Stomach smooth muscle (tissue), 2 donors: ENCODE results near the gene PDLIM7.
A peak's percentile ranks its signal among the peaks of the same experiment; 100 is the strongest.

Source experiments
- H3K27ac ChIP-seq: one replicate; pipeline ENCODE4 v1.7.0; 2013; ENCODE audit warnings: mild to moderate bottlenecking, low read length, inconsistent platforms
- H3K27me3 ChIP-seq, 2 donors: one replicate each; pipeline ENCODE4 v1.7.0; 2013; ENCODE audit warnings: low read length in 2 of 2; ENCODE audit not compliant: insufficient read depth in 2 of 2, control insufficient read depth in 1 of 2
- H3K36me3 ChIP-seq, 2 donors: one replicate each; pipeline ENCODE4 v1.7.0; 2013; ENCODE audit warnings: low read length in 2 of 2; ENCODE audit not compliant: control insufficient read depth in 2 of 2, insufficient read depth in 2 of 2
- H3K4me1 ChIP-seq: one replicate; pipeline ENCODE4 v1.7.0; 2013; ENCODE audit warnings: low read length; ENCODE audit not compliant: control insufficient read depth, insufficient read depth
- H3K4me3 ChIP-seq, 2 donors: one replicate each; pipeline ENCODE4 v1.7.0; 2013; ENCODE audit warnings: low read length in 2 of 2
- H3K9ac ChIP-seq, 2 donors: one replicate each; pipeline ENCODE4 v1.7.0; 2013; ENCODE audit warnings: low read length in 2 of 2, mild to moderate bottlenecking in 1 of 2
- H3K9me3 ChIP-seq, 2 donors: one replicate each; pipeline ENCODE4 v1.7.0; 2013; ENCODE audit warnings: low read length in 2 of 2; ENCODE audit not compliant: control insufficient read depth in 2 of 2
- donor health status: healthy.
- donor health status: Pancreatic carcinoma.

PDLIM7 gene

DNA sequence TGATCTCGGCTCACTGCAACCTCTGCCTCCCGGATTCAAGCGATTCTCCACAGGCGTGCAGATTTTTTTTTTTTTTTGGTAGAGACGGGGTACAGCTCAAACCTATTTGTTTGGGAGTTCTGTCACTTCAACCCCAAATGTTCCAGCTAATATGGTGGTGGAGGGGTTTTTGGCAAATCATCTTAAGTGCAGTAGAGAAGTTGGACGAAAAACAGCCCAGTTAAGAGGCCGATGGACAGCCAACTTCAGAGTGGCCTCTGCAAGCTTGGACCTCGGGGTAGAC, 51.5 kb downstream of the PDLIM7 start:
- Histone ChIP-seq H3K4me1 (peaks cover 21% of the 10 kb centered on the region), H3K9ac (no peak overlapping the region), H3K36me3 (no peaks in the 10 kb centered on the region), H3K27ac (no peak overlapping the region), H3K27me3 (peaks cover 8 to 28% of the 10 kb centered on the region in 2 donors), H3K4me3 (peak overlapping the region; percentile 52 to 79), H3K9me3 (no peaks in the 10 kb centered on the region)

DNA sequence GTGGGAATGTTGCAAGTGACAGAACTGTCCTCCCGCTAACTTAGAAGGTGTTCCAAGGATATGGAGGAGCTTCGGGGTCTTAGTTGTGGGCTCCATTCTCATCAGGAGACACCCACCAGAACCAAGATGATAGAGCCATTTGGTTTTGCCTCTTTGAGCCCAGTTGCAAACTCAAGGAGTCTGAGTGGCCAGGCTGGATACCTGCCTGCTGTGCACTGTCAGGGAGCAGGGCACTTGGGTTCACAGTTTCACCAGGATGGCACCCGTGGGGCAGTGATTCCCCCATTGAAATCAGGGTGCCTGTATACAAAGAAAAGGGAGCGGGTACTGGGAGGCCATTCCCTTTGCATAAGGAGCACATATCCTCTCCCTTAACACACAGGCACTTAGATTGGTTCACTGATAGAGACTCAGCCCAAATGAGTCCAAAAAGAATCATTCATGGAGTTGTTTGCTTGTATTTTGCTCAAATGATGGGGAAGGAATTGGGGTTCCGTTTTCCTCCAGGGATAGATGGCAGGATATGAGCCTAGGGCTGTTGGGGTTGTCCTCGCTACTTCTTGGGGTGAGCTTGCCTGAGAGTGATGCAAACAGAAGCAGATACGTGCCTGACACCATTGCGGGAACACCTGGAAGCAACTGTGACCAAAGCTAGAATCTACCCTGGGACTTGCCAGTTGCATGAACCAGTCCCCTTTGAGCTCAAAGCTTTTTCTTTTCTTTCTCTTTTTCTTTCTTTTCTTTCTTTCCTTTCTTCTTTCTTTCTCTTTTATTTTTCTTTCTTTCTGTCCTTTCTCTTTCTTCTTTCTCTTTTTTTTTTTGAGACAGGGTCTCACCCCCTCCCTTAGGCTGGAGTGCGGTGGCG, 52.1 kb downstream of the PDLIM7 start:
- peaks cover 5 to 25% of the 10 kb centered on the region in 2 donors for H3K27me3 ChIP-seq
- peak overlapping the region in 1 of 2 donors; percentile 15 for H3K4me3 ChIP-seq
- no peaks in the 10 kb centered on the region for H3K9me3 ChIP-seq
- H3K27ac ChIP-seq, result no peak overlapping the region
- H3K9ac ChIP-seq, result no peak overlapping the region
- H3K4me1 ChIP-seq, result peaks cover 21% of the 10 kb centered on the region
- no peaks in the 10 kb centered on the region for H3K36me3 ChIP-seq

DNA sequence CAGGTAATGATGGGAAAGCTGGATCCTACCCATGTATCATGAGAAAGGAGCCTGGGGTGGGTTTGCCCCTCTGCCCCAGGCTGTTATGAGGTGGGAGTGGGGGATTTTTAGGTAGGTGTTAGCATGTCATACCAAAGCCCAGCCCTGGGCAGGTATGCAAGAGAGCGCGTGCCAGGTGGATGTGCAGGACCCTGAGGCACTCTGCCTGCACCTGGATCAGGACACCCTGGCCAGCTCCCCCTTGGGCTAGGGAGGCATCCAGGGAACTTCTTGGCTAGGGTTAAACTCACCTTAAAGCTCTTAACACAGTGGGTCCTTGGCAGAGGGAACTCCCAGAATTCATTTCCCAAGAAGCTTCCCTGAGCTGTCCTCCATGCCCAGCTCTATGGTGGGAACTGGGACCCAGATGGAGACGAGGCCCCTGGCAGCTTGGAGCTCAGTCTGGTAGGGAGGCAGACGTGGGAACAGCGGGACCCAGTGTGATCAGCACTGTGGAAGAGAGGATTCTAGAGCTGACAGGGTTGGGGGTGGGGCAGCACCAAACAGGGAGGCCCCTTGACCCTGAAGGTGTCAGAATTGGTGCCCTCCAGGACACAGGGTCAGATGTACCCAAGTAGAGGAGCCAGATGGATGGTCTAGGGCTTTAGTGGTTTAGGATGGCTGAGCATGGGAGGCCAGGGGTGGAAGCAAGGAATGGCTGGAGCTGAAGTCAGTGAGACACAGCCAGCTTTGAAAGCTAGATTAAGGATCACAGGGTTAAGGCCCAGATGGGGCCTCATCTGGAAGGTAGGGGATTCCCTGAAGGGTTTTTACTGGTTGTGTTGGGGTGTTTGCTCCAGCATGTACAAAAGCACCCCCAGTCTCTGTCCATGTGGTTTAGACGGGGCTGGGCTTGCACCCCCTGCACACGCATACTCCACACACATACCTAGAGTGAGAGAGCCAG, 53.0 kb downstream of the PDLIM7 start:
- Histone ChIP-seq H3K9me3 (no peaks in the 10 kb centered on the region), H3K4me3 (no peak overlapping the region), H3K27me3 (peaks cover 5 to 16% of the 10 kb centered on the region in 2 donors), H3K36me3 (peaks cover 0 to 2% of the 10 kb centered on the region in 2 donors), H3K27ac (no peak overlapping the region), H3K9ac (no peak overlapping the region), H3K4me1 (peaks cover 21% of the 10 kb centered on the region)

DNA sequence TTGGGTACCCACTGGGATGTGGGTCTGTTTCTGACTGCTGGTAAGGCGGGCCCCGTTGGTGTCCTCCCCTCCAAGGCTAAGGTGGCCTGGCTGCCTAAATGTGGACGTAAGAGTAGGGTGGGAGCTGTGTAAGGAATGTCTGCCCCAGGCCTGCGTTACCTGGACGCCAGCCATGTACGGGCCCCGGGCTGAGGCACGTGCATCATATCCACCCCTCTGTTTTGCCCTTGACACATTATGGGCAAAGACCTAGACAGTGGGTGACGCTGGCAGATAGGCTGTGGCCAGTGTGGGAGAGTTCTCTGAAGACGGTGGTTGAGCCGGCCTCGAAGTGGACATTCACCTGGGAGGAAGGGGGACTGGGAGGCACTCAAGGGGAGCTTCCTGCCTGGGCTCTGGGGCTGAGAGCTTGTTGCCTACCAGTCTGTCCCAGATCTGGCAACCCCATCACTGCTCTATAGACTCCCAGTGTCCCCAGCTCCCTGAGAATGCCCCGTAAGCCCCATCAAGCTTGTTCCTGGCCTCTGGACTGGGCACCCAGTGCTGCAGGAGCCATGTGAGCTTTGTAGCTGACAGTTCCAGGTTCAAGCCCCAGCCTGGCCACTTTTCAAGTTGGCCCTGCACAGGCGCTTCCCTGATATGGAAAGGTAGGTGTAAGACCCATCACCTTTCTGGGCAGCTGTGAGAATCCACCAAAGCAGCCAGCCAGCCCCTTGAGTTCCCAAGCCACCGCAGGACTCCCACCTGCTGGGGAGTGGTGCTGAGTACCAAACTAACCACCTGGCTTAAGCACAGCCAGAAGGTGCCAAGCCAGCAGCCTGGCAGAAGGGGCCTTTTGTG, 54.0 kb downstream of the PDLIM7 start:
- H3K9me3 ChIP-seq, result no peaks in the 10 kb centered on the region
- no peak overlapping the region for H3K4me3 ChIP-seq
- H3K9ac ChIP-seq, result no peak overlapping the region
- peaks cover 3 to 8% of the 10 kb centered on the region in 2 donors for H3K27me3 ChIP-seq
- H3K4me1 ChIP-seq, result peaks cover 21% of the 10 kb centered on the region
- peaks cover 0 to 5% of the 10 kb centered on the region in 2 donors for H3K36me3 ChIP-seq
- no peak overlapping the region for H3K27ac ChIP-seq

DNA sequence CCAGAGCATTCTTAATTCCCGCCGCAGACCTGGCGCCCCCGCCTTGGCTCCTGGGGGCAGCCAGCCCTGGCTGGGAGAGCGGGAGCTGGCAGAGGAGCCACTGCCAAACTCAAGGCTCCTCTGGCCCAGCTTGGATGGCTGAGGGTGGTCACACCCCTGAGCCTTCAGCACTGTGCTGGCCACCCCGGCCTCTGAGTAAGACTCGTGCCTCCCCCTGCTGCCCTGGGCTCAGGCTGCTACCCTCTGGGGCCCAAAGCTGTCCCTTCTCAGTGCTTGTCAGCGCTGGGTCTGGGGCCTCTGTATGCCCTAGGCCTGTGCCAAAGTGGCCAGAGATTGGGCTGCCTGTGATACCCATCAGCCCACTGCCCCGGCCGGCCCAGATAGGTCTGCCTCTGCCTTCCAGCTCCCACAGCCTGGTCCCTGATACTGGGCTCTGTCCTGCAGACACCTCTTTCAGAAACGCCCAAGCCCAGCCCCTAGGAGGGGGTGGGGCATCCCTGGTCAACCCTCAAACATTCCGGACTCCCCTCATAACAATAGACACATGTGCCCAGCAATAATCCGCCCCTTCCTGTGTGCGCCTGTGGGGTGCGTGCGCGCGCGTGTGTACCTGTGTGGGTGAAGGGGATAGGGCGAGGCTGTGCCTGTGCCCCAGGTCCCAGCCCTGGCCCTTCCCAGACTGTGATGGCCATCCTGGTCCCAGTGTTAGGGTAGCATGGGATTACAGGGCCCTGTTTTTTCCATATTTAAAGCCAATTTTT, 55.2 kb downstream of the PDLIM7 start:
- no peaks in the 10 kb centered on the region for H3K27me3 ChIP-seq
- H3K4me3 ChIP-seq, result no peak overlapping the region
- peaks cover 12% of the 10 kb centered on the region for H3K4me1 ChIP-seq
- H3K9me3 ChIP-seq, result no peaks in the 10 kb centered on the region
- no peak overlapping the region for H3K9ac ChIP-seq
- H3K36me3 ChIP-seq, result peaks cover 0 to 12% of the 10 kb centered on the region in 2 donors
- H3K27ac ChIP-seq, result no peak overlapping the region

DNA sequence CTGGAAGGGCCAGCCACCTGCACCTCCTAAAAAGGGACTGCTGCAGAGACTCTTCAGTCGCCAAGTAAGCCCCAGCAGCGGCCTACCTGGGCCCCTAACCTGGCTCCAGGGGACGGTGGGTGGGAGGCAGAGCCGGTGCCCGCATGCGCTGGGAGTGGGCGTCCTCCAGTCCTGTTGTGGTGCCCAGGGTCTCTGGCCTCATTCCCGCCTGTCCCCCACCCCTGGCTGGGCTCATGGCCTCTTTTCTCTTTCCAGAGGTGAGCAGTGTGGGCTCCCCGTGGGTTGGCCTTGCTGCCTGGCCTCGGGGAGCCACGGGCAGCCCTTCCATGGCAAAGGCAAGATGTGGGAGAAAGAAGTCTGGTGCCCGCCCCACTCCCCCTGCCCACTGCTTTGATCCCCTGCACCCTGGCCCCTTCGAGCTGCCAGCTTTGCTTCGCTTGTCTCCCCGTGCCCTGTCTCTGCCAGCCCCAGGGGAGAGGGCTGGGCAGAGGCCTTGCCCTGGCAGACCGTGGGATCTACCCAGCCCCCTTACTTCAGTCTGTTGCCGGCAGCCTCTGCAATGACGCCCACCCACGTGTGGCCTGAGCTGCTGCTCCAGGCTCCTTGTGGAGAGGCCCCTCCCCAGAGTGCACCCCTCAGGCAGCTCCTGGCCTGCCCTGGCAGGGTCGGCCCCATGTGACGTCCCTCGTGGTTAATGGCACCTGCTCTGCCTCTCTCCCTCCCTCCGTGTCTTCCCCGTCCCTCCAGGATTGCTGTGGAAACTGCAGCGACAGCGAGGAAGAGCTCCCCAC, 56.2 kb downstream of the PDLIM7 start:
- H3K9me3 ChIP-seq, result no peaks in the 10 kb centered on the region
- peaks cover 0 to 15% of the 10 kb centered on the region in 2 donors for H3K36me3 ChIP-seq
- H3K27me3 ChIP-seq, result no peaks in the 10 kb centered on the region
- no peak overlapping the region for H3K27ac ChIP-seq
- H3K4me1 ChIP-seq, result peaks cover 4% of the 10 kb centered on the region
- H3K9ac ChIP-seq, result no peak overlapping the region
- no peak overlapping the region for H3K4me3 ChIP-seq

DNA sequence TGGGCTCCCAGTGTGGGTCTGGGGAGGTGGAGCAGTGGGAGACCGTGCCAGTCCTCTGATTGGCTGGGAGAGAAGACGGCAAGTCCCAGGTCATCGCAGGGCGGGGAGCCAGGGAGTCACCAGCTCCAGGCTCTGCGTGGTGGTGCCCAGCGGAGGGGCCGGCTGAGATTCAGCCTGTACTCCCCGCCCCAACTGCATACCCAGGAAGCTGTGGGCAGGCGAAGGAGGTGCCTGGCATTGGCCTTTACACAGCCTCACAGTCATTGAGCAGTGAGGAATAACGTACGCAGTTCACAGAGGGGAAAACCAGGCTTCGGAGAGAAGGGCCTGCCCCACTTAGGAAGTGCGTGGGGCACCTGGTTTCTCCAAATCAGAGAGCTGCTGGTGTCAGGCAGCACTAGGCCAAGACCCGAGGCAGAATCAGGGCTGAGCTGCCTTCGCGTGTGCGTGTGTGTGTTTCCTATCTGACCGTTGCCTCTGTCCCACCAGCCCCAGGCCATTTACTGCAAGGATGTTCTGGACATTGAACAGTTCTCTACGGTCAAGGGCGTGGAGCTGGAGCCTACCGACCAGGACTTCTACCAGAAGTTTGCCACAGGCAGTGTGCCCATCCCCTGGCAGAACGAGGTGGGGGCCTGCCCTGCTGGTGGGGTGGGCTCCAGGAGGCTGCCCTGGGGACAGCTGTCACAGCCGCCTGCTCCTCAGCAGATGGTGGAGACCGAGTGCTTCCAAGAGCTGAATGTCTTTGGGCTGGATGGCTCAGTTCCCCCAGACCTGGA, 57.0 kb downstream of the PDLIM7 start:
- no peaks in the 10 kb centered on the region for H3K9me3 ChIP-seq
- H3K36me3 ChIP-seq, result peaks cover 3 to 15% of the 10 kb centered on the region in 2 donors
- no peaks in the 10 kb centered on the region for H3K27me3 ChIP-seq
- no peak overlapping the region for H3K9ac ChIP-seq
- H3K27ac ChIP-seq, result no peak overlapping the region
- no peaks in the 10 kb centered on the region for H3K4me1 ChIP-seq
- H3K4me3 ChIP-seq, result no peak overlapping the region

DNA sequence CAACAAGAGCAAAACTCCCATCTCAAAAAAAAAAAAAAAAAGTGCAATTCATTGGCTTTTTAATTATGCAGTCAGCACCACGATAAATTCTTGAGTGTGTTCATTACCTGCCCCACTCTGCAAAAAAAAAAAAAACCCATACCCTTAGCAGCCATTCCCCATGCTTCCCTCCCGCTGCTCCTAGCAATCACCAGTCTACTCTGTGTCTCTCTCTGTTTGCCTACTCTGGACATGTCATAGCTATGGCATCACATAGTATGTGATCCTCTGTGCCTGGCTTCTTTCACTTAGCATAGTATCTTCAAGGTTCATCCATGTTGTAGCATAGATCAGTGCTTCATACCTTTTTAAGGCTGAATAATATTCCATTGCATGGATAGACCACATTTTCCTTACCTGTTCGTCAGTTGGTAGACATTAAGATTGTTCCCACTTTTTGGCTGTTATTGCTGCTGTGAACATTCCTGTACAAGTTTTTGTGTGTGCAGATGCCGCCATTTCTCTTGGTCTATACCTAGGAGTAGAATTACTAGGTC, 57.8 kb downstream of the PDLIM7 start:
- Histone ChIP-seq H3K27me3 (no peaks in the 10 kb centered on the region), H3K4me3 (no peak overlapping the region), H3K27ac (no peak overlapping the region), H3K9me3 (no peaks in the 10 kb centered on the region), H3K4me1 (no peaks in the 10 kb centered on the region), H3K9ac (no peak overlapping the region), H3K36me3 (peaks cover 11 to 18% of the 10 kb centered on the region in 2 donors)

DNA sequence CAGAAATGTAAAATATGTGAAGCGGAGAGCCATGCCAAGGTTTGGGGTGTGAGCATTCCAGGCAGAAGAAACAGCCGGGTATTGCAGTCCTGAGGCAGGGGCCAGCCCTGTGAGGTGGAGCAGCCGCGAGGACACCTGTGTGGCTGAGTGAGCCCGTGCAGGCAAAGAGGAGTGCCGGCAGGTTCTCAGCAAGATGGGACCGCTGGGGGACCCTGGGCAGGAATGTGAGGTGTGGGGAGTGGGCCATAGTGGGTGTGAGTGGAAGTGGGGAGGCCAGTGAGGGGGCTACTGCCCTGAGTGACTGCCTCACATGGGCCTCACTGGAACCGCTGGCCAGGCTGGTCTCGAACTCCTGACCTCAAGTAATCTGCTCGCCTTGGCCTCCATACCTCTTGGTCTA, 58.9 kb downstream of the PDLIM7 start:
- no peaks in the 10 kb centered on the region for H3K9me3 ChIP-seq
- no peak overlapping the region for H3K4me3 ChIP-seq
- no peak overlapping the region for H3K9ac ChIP-seq
- H3K27ac ChIP-seq, result no peak overlapping the region
- no peaks in the 10 kb centered on the region for H3K4me1 ChIP-seq
- no peaks in the 10 kb centered on the region for H3K27me3 ChIP-seq
- H3K36me3 ChIP-seq, result peaks cover 18 to 28% of the 10 kb centered on the region in 2 donors
